ENCODE data around the gene ADAM10.
"Not testable (repeated sequence)": the region's sequence is repeated elsewhere in the genome, so short reads cannot be mapped to it uniquely, and the experiment has no call there.

GRCh38 chr15:58768601-58769004 lies 19.1 kb upstream of the ADAM10 start:
- TF ChIP-seq, protein P1, sequence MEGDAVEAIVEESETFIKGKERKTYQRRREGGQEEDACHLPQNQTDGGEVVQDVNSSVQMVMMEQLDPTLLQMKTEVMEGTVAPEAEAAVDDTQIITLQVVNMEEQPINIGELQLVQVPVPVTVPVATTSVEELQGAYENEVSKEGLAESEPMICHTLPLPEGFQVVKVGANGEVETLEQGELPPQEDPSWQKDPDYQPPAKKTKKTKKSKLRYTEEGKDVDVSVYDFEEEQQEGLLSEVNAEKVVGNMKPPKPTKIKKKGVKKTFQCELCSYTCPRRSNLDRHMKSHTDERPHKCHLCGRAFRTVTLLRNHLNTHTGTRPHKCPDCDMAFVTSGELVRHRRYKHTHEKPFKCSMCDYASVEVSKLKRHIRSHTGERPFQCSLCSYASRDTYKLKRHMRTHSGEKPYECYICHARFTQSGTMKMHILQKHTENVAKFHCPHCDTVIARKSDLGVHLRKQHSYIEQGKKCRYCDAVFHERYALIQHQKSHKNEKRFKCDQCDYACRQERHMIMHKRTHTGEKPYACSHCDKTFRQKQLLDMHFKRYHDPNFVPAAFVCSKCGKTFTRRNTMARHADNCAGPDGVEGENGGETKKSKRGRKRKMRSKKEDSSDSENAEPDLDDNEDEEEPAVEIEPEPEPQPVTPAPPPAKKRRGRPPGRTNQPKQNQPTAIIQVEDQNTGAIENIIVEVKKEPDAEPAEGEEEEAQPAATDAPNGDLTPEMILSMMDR (conservative IDR thresholded peaks at IDR 0.05; ENCODE audit: low read length) = not testable (repeated sequence)
- not testable (repeated sequence) for TF ChIP-seq EZH2phosphoT487 (IDR thresholded peaks at IDR 0.05; ENCODE audit: borderline replicate concordance, low read depth, low read length)
